OCI-LY7 (cell line): ENCODE results near the gene BOD1. TPM values are rescaled to one million over a fixed set of nuclear protein-coding genes. Genes with fewer than 3 reads are reported as not detected.
"Not testable (repeated sequence)": the region's sequence is repeated elsewhere in the genome, so short reads cannot be mapped to it uniquely, and the experiment has no call there.

Source experiments
- BruUV-seq: library from RNA; stranded (reverse); fragments of 400-500 nt; replicated peaks from 2 replicates; lab custom pipeline; 2021; lab: Mats Ljungman, UMichigan
- CTCF ChIA-PET: fragments of 300-600 bp; sonication (Branson Sonifier 250); formaldehyde crosslinking; loops from one replicate; lab custom pipeline; 2022; ENCODE audit warnings: antibody characterized with exemption; ENCODE audit not compliant: unreplicated experiment; lab: Charles Lee
- POLR2A ChIA-PET: fragments of 300-600 bp; sonication (Branson Sonifier 250); formaldehyde crosslinking; loops from one replicate; lab custom pipeline; 2022; ENCODE audit warnings: antibody characterized with exemption; lab: Charles Lee
- DNase-seq: peaks from one replicate; pipeline ENCODE4 v3.0.0-alpha.2; 2015; ENCODE audit warnings: low spot score
- H2AFZ ChIP-seq: fragments of 200-600 bp; sonication (generic), shearing (Covaris generic); 2 replicates; pipeline ENCODE4 v1.6.1; 2014; ENCODE audit warnings: mild to moderate bottlenecking, antibody characterized with exemption, low read length, moderate library complexity
- H3K27ac ChIP-seq: fragments of 200-600 bp; sonication (generic); 2 replicates; pipeline ENCODE4 v1.5.1; 2014; ENCODE audit warnings: mixed run types, low read depth, mild to moderate bottlenecking, moderate library complexity, low read length, inconsistent platforms; ENCODE audit not compliant: poor library complexity, severe bottlenecking
- H3K36me3 ChIP-seq: fragments of 200-600 bp; sonication (generic); 2 replicates; pipeline ENCODE4 v1.6.1; 2014; ENCODE audit warnings: mild to moderate bottlenecking, antibody characterized with exemption, low read length, moderate library complexity, mixed read lengths; ENCODE audit not compliant: insufficient read depth
- H3K4me1 ChIP-seq: fragments of 200-600 bp; sonication (generic); 2 replicates; pipeline ENCODE4 v1.5.1; 2014; ENCODE audit warnings: mild to moderate bottlenecking, low read length; ENCODE audit not compliant: insufficient read depth, poor library complexity, severe bottlenecking
- H3K4me2 ChIP-seq: fragments of 200-600 bp; sonication (generic); 2 replicates; pipeline ENCODE4 v1.6.1; 2014; ENCODE audit warnings: mild to moderate bottlenecking, low read length
- H3K4me3 ChIP-seq: fragments of 200-600 bp; sonication (generic); 2 replicates; pipeline ENCODE4 v1.5.1; 2014; ENCODE audit warnings: mild to moderate bottlenecking, low read depth, low read length; ENCODE audit not compliant: poor library complexity, severe bottlenecking
- H3K79me2 ChIP-seq: fragments of 200-600 bp; sonication (generic); 2 replicates; pipeline ENCODE4 v1.6.1; 2016; ENCODE audit warnings: low read depth, mild to moderate bottlenecking, low read length, moderate library complexity, mixed read lengths; ENCODE audit not compliant: insufficient read depth
- H3K9me2 ChIP-seq: fragments of 200-600 bp; sonication (generic); 2 replicates; pipeline ENCODE4 v1.6.1; 2016; ENCODE audit warnings: mild to moderate bottlenecking, low read length, mixed read lengths; ENCODE audit not compliant: insufficient read depth
- H3K9me3 ChIP-seq: fragments of 200-600 bp; sonication (generic); 2 replicates; pipeline ENCODE4 v1.6.1; 2014; ENCODE audit warnings: mild to moderate bottlenecking, mixed run types, low read length, mixed read lengths
- H4K20me1 ChIP-seq: fragments of 200-600 bp; sonication (generic); 2 replicates; pipeline ENCODE4 v1.6.1; 2014; ENCODE audit warnings: mild to moderate bottlenecking, antibody characterized with exemption, low read length, moderate library complexity, mixed read lengths; ENCODE audit not compliant: insufficient read depth
- EZH2phosphoT487 ChIP-seq: fragments of 200-600 bp; sonication (generic); IDR thresholded peaks from 2 replicates; pipeline ENCODE4 v1.6.1; 2018; ENCODE audit warnings: low read depth, borderline replicate concordance, mild to moderate bottlenecking, mixed run types, antibody characterized with exemption, low read length, moderate library complexity, mixed read lengths
- intact Hi-C: fragments of 100-400 bp; cut with micrococcal nuclease; formaldehyde crosslinking; loops from one replicate; pipeline ENCODE4 v1.10.0; 2022; ENCODE audit not compliant: unreplicated experiment
- total RNA-seq, 2 experiments: library from RNA; depleted of rRNA in 1 of 2; stranded (reverse); fragments of >200 nt in 1 of 2; shearing (Covaris generic) in 1 of 2; gene quantifications; 2 replicates each; pipeline ENCODE4 v1.2.3, GENCODE V29; 2014 to 2022
- TF ChIP-seq, protein P1 (sequence below): fragments of 200-600 bp; sonication (generic); conservative IDR thresholded peaks from 2 replicates; pipeline ENCODE4 v1.5.1; 2014; ENCODE audit warnings: mild to moderate bottlenecking, antibody characterized with exemption, low read length, moderate library complexity, mixed read lengths

The BOD1 gene
- total RNA-seq, 2 experiments from 2014 or later: 38.8 to 54.3 TPM

DNA sequence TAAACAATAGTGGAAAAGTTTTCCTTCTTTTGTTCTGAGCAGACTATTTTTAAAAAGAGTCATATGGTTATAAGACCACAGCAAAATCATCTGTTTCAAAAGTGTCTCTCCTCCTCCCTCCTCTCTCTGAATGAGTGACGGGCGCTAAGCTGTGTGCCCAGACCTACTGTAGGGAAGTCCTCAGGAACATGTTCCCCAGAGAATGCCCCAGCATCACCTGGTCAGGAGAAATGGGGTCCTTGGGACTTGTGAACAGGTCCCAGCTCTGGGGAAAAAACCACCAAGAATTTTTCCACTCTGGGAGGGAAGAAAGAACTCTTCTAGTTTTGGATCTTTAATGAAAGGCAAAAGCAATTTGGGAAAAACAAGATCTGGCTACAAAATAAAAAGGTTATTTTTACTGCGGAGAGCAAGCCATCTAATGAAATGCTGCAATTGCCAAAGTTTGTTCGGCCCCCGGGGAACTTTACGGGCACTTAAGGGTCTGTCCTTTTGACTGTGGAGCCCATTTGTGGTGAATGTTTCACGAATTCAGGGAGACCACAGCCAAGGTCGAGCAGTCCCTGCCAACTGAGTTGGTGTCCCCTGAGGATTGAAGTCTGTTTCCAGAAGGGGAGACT is 25.9 kb downstream of the BOD1 start:
- H3K4me1 ChIP-seq: no peaks in the 10 kb centered on the region
- no peaks in the 10 kb centered on the region for H4K20me1 ChIP-seq
- no peak for DNase-seq
- H3K79me2 ChIP-seq: no peaks in the 10 kb centered on the region
- no peak for TF ChIP-seq EZH2phosphoT487
- TF ChIP-seq, protein P1, sequence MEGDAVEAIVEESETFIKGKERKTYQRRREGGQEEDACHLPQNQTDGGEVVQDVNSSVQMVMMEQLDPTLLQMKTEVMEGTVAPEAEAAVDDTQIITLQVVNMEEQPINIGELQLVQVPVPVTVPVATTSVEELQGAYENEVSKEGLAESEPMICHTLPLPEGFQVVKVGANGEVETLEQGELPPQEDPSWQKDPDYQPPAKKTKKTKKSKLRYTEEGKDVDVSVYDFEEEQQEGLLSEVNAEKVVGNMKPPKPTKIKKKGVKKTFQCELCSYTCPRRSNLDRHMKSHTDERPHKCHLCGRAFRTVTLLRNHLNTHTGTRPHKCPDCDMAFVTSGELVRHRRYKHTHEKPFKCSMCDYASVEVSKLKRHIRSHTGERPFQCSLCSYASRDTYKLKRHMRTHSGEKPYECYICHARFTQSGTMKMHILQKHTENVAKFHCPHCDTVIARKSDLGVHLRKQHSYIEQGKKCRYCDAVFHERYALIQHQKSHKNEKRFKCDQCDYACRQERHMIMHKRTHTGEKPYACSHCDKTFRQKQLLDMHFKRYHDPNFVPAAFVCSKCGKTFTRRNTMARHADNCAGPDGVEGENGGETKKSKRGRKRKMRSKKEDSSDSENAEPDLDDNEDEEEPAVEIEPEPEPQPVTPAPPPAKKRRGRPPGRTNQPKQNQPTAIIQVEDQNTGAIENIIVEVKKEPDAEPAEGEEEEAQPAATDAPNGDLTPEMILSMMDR: no peak
- intact Hi-C loops: no loop called here
- peaks cover 37% of the 10 kb centered on the region for H3K9me3 ChIP-seq
- ChIA-PET POLR2A (interaction anchor here (0.6 kb wide), 1 partner anchor 531 kb away, joined by 3 read pairs; no protein-coding TSS in a partner anchor), CTCF (no interaction called here)
- no peak overlapping the region for H3K4me3 ChIP-seq
- no TSS peak for BruUV-seq
- H3K36me3 ChIP-seq: no peaks in the 10 kb centered on the region
- H2AFZ ChIP-seq: no peak overlapping the region
- H3K9me2 ChIP-seq: no peaks in the 10 kb centered on the region
- H3K27ac ChIP-seq: no peak overlapping the region
- no peak overlapping the region for H3K4me2 ChIP-seq

DNA sequence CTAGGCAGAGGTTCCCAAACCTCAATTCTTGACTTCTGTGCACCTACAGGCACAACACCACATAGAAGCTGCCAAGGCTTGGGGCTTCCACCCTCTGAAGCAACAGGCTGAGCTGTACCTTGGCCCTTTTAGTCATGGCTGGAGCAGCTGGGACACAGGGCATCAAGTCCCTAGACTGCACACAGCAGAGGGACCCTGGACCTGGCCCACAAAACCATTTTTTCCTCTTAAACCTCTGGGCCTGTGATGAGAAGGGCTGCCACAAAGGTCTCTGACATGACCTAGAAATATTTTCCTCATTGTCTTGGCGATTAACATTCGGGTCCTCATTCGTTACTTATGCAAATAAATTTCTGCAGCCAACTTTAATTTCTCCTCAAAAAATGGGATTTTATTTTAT is 30.3 kb downstream of the BOD1 start:
- DNase-seq, H3K9me2 ChIP-seq, CTCF ChIA-PET, H3K79me2 ChIP-seq, H2AFZ ChIP-seq, POLR2A ChIA-PET, H3K4me3 ChIP-seq, H3K4me1 ChIP-seq, H3K4me2 ChIP-seq, H3K36me3 ChIP-seq, H3K27ac ChIP-seq, intact Hi-C loops, H4K20me1 ChIP-seq, BruUV-seq: not testable (repeated sequence)
- peaks cover 12% of the 10 kb centered on the region; the same call in 1 of the 2 replicates for H3K9me3 ChIP-seq

DNA sequence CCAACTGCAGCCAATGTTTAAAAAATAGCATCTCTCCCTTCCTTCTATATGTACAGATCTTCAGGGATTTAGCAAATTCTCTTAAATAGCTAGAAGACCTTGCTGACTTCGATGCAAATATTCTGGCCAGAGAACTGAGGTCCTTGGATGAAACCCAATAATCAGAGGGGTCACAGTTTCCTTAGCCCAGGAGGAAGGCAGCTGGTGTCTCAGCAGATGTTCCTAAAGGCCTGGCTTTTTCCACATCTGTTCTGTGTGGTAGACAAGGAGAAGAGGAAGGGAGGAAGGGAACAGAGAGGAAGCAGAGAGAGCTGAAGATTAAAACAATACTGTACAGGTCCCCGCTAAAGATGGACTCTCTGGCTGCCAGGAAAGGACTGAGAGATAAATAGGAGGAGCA is 33.1 kb downstream of the BOD1 start:
- Histone ChIP-seq H3K79me2 (no peaks in the 10 kb centered on the region), H3K4me2 (no peak overlapping the region), H3K9me3 (peaks cover 8% of the 10 kb centered on the region; the same call in 1 of the 2 replicates), H3K4me3 (no peak overlapping the region), H2AFZ (no peak overlapping the region), H4K20me1 (no peaks in the 10 kb centered on the region), H3K27ac (no peak overlapping the region), H3K36me3 (no peaks in the 10 kb centered on the region), H3K9me2 (no peaks in the 10 kb centered on the region), H3K4me1 (no peaks in the 10 kb centered on the region)
- CTCF ChIA-PET: no interaction called here
- no TSS peak for BruUV-seq
- DNase-seq: no peak
- no peak for TF ChIP-seq EZH2phosphoT487
- TF ChIP-seq, protein P1: no peak
- intact Hi-C loops: no loop called here
- POLR2A ChIA-PET: no interaction called here
